ENCODE measurements around the gene GPR108.

- TF ChIP-seq CTCF (IDR thresholded peaks at IDR 0.05; ENCODE audit: low read depth, low read length, missing input control) (no peak), TAF1 (conservative IDR thresholded peaks at IDR 0.05) (no peak), REST (IDR thresholded peaks at IDR 0.05) (no peak), SP1 (IDR thresholded peaks at IDR 0.05) (no peak), ZBTB33 (IDR thresholded peaks at IDR 0.05) (no peak), YY1 (IDR thresholded peaks at IDR 0.05) (no peak), MAX (IDR thresholded peaks at IDR 0.05) (no peak)
Measured at GRCh38 chr19:6683971-6684370, 53.4 kb downstream of the GPR108 start.
